Adipocyte (in vitro differentiated cells): ENCODE results near the gene ZNF296.
"Not testable (repeated sequence)": the region's sequence is repeated elsewhere in the genome, so short reads cannot be mapped to it uniquely, and the experiment has no call there.

Source experiments
- DNase-seq: peaks from one replicate; pipeline ENCODE4 v3.0.0-alpha.2; 2015; ENCODE audit warnings: low read depth
- H3K27me3 ChIP-seq: replicated peaks from 2 replicates; pipeline ENCODE4 v1.7.0; 2013; ENCODE audit warnings: mild to moderate bottlenecking, low read length, moderate library complexity; ENCODE audit not compliant: control insufficient read depth, insufficient read depth
- H3K36me3 ChIP-seq: 2 replicates; pipeline ENCODE4 v1.7.0; 2013; ENCODE audit warnings: low read length, mild to moderate bottlenecking, moderate library complexity; ENCODE audit not compliant: control insufficient read depth, insufficient read depth, severe bottlenecking
- H3K4me1 ChIP-seq: 2 replicates; pipeline ENCODE4 v1.7.0; 2013; ENCODE audit warnings: mild to moderate bottlenecking, low read length, moderate library complexity; ENCODE audit not compliant: control insufficient read depth, insufficient read depth
- H3K4me3 ChIP-seq: 2 replicates; pipeline ENCODE4 v1.7.0; 2013; ENCODE audit warnings: mild to moderate bottlenecking, low read length, moderate library complexity
- H3K9ac ChIP-seq: 2 replicates; pipeline ENCODE4 v1.7.0; 2013; ENCODE audit warnings: mild to moderate bottlenecking, low read length, moderate library complexity
- H3K9me3 ChIP-seq: 2 replicates; pipeline ENCODE4 v1.7.0; 2013; ENCODE audit warnings: mild to moderate bottlenecking, low read length, moderate library complexity; ENCODE audit not compliant: control insufficient read depth

The ZNF296 gene

DNA sequence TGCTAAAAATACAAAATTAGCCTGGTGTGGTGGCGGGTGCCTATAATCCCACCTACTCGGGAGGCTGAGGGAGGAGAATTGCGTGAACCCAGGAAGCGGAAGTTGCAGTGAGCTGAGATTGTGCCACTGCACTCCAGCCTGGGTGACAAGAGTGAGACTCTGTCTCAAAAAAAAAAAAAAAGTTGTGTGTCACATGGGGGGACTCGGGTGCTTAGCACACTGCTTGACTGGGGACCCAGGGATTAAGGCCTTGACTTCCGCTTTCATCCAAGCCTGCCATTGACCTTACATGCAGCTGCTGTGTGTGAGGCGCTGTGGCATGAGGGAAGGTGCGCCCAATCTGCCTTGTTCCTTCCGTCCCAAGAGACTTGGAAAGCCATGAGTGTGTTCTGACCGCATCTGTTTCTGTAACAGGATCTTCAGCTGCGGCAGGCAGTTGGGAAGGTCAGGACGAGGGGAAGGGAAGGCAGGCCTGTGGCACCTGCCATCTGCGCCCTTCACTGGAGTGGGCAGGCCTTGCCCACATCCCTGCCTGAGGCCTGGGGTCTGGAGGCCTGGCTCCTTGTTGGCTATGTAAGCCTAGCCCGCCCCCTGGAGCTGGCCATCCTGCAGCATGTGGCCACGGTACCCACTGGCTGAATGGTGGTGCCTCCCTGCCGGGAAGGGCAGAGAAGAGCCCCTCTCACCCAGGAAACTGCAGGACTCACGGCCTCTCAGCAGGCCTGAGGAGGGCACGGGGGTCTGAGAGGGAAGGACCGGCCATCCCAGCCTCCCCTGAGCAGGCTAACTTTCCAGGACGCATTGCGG lies 39.7 kb upstream of the ZNF296 start:
- Histone ChIP-seq H3K9me3 (no peaks in the 10 kb centered on the region), H3K9ac (no peak overlapping the region), H3K36me3 (no peaks in the 10 kb centered on the region), H3K4me3 (no peak overlapping the region), H3K4me1 (no peaks in the 10 kb centered on the region), H3K27me3 (no peaks in the 10 kb centered on the region)
- DNase-seq = no peak

DNA sequence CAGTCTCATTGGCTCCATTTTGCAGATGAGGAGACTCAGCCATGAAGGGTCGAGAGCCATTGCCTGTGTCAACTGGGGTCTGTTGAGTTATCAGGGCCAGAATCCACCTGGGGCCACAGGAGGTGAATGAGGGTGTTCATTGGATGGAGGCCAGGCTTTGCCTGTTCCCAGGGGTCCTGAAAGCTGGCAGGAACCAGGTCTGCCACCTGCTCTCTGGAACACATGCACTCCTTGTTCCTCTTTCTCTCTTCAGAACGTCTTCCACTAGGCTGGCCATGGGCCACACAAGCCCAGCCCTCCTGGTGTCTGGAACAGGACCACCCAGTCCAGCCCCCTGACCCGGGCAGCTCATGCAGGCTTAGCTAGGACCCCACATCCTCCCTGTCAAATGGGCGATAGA lies 37.8 kb upstream of the ZNF296 start:
- no peak overlapping the region for H3K9ac ChIP-seq
- no peaks in the 10 kb centered on the region for H3K27me3 ChIP-seq
- DNase-seq = no peak

DNA sequence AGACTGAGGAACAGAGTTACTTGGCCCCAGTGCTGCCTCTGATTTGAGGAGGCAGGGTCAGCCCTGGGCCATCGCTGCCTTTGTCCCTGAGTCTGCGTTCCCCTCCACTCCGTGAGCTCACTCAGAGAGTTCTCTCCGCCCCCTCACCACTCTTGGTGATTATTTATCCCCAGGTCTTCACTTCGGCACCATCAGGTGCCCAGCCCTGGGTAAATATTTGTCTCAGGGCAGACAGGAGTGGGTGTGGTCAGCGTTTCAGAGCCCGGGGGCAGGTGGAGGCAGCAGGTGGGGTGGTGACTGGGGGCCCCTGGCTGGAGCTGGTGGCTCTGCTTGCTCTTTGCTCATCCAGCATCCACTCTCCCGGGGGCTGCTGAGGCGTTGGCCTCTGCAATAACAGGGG lies 37.4 kb upstream of the ZNF296 start:
- no peak for DNase-seq

More for the DNA sequence above, 37.8 kb upstream of the ZNF296 start:
- Histone ChIP-seq H3K36me3 (no peaks in the 10 kb centered on the region), H3K4me3 (no peak overlapping the region), H3K4me1 (no peaks in the 10 kb centered on the region), H3K9me3 (no peaks in the 10 kb centered on the region)

DNA sequence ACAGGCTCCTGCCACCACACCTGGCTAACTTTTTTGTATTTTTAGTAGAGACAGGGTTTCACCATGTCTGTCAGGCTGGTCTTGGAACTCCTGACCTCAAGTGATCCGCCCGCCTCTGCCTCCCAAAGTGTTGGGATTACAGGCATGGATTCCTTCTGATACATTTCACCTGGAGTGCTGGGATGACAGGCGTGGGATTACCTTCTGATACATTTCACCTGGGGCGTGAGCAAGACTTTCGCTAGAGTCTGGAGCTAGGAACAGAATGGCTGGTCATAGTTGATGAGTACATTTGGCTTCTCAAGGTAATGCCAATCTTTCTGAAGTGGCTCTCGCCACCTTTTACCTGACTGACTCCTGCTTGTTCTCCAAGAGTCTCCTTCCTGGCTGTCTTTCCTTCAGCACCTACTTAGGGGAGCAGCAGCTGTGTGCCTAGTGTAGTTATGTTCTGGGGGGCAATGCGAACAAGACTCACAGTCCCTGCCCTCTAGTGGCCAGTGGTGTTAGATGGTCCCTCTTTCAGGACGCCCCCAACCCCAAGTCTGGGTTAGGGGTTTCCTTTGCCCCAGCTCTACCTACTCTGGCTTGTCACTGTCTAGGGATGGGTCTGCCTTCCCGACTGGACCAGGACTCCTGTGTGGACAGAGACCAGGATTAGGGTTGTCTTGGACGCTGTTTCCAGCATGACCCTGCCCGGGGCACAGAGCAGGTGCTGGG lies 36.0 kb upstream of the ZNF296 start:
- Histone ChIP-seq H3K27me3 (no peaks in the 10 kb centered on the region), H3K4me1 (no peaks in the 10 kb centered on the region), H3K9ac (no peak overlapping the region), H3K4me3 (no peak overlapping the region), H3K36me3 (no peaks in the 10 kb centered on the region), H3K9me3 (no peaks in the 10 kb centered on the region)
- DNase-seq = no peak

More for the DNA sequence above, 37.4 kb upstream of the ZNF296 start:
- H3K27me3 ChIP-seq = no peaks in the 10 kb centered on the region
- H3K4me3 ChIP-seq = no peak overlapping the region
- H3K36me3 ChIP-seq = no peaks in the 10 kb centered on the region
- no peak overlapping the region for H3K9ac ChIP-seq
- H3K9me3 ChIP-seq = no peaks in the 10 kb centered on the region
- no peaks in the 10 kb centered on the region for H3K4me1 ChIP-seq

DNA sequence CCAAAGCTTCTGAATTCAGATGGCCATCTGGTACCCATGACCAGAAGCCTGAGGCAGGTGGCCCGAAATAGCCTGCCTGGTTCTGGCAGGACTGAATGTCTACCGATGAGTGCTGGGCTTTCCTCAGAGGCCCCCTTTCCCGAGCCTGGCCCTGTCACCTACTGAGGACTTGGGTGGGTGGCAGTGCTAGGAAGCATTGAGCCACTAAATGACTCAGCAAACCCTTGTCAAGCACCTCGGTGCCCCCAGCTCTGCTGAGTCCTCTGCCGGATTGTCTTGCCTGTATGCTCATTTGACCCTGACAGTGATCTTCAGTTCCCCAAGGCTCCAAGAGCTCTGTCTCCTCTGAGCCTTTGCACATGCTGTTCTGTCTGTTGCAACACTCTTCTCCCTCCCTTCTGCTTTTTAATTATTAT lies 34.6 kb upstream of the ZNF296 start:
- DNase-seq = no peak

DNA sequence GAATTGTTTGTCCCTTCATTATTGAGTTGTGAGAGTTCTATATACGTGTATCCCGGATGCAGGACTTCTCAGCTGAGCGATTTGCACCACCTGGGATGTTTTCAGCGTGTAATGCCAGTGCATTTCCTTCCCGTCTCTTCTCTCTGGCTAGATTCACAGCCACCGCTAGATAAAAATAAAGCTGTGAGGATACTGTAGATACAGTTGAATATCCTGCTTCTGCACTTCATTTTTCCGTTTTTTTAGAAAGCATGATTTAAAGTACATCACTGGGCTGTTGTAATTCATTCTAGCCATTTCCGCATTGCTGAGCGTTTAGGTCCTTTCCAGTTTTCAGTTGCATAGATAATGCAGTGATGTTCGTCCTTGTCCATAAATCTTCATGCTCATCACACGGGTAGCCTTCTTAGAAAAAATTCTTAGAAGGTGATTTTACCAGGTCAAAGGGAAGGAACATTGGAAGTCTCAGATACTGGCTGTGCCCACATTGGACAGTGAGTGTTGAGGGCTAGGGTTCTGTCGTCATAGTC lies 31.4 kb upstream of the ZNF296 start:
- no peak for DNase-seq
- H3K4me3 ChIP-seq = no peak overlapping the region
- no peaks in the 10 kb centered on the region for H3K36me3 ChIP-seq
- H3K27me3 ChIP-seq = no peaks in the 10 kb centered on the region
- H3K4me1 ChIP-seq = no peaks in the 10 kb centered on the region
- H3K9me3 ChIP-seq = no peaks in the 10 kb centered on the region
- H3K9ac ChIP-seq = no peak overlapping the region

More for the DNA sequence above, 34.6 kb upstream of the ZNF296 start:
- no peak overlapping the region for H3K9ac ChIP-seq
- no peaks in the 10 kb centered on the region for H3K27me3 ChIP-seq
- H3K4me3 ChIP-seq = no peak overlapping the region
- H3K36me3 ChIP-seq = no peaks in the 10 kb centered on the region
- no peaks in the 10 kb centered on the region for H3K9me3 ChIP-seq
- no peaks in the 10 kb centered on the region for H3K4me1 ChIP-seq

DNA sequence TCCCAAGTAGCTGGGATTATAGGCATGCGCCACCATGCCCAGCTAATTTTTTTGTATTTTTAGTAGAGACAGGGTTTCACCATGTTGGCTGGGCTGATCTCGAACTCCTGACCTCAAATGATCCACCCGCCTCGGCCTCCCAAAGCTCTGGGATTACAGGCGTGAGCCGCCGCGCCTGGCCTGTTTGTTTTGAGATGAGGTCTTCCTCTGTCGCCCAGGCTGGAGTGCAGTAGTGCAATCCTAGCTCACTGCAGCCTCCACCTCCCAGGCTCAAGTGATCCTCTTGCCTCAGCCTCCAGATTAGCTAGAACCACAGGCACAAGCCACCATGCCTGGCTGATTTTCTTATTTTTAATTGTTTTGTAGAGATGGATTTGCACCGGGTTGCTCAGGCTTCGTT lies 30.1 kb upstream of the ZNF296 start:
- DNase-seq, H3K36me3 ChIP-seq, H3K4me1 ChIP-seq, H3K27me3 ChIP-seq, H3K9ac ChIP-seq, H3K4me3 ChIP-seq, H3K9me3 ChIP-seq: not testable (repeated sequence)

DNA sequence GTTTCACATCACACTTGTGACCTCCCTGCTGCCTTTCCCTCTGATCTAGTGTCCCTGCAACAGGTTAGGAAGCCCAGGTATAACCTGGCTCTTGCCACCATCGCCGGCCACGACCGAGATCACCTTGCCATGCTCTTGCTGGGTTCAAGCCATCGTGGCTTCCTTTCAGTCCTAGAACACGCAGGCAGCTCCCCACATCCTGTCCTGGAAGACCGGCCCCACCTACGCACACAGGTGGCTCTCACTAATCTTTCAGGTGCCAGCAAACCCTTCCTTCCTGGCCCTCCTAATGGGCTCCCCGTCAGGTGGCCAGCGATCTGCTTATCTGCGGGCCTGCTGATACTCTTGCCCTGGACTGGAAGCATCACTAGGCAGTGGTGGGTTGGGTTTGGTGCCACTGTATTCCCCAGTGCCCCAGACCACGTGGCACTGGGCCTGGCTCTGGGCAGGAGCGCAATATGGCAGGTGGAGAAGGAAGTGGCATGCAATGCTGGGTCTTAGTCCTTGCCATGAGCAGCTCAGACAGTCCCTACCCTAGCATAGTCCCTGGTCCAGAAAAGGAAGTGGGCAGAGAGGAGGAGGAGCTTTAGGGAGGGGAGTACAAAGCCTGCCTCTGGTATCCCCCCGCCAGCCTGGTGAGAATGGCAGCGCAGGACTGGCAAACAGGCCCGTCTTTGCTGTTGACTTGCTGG lies 28.5 kb upstream of the ZNF296 start:
- Histone ChIP-seq H3K36me3 (no peaks in the 10 kb centered on the region), H3K27me3 (no peaks in the 10 kb centered on the region), H3K4me1 (peaks cover 10% of the 10 kb centered on the region), H3K4me3 (no peak overlapping the region), H3K9ac (no peak overlapping the region), H3K9me3 (no peaks in the 10 kb centered on the region)
- no peak for DNase-seq

DNA sequence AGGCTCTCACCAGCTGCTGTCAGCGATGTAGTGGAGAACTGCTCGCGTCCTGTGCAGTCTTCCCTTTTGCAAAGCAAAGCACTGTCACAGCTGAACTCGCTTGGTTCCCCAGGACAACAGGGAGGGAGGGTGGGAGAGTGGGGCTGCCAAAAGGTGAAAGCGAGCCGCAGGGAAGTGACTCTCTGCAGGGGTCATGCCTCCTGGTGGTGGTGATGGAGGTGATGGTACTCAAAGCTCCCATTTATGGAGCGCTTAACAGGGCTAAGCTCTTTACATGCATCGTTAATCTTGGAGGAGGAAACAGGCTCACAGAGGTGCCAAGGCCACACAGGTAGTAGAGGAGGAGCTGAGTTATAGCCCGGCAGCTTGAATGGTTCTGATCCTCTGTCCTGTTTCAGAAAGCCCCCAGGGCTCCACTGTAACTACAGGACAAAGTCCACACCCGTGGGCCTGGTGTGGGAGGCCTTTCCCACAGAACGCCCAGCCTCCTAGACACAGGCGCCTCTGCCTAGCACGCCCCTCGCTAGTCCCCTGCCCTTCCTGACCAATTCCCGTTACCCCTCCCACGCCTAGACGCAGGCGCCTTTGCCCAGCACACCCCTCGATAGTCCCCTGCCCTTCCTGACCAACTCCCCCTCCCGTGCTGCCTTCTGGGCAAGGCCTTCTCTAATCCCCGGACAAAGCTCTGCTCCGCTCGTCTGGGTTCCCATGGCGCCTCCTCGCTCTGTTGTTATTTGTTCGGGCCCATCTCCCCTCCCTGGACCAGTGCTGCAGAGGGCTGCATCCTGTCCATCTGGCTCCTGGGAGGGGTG lies 27.4 kb upstream of the ZNF296 start:
- Histone ChIP-seq H3K36me3 (no peaks in the 10 kb centered on the region), H3K4me1 (peaks cover 21% of the 10 kb centered on the region), H3K9ac (no peak overlapping the region), H3K4me3 (no peak overlapping the region), H3K27me3 (no peaks in the 10 kb centered on the region), H3K9me3 (no peaks in the 10 kb centered on the region)
- no peak for DNase-seq

DNA sequence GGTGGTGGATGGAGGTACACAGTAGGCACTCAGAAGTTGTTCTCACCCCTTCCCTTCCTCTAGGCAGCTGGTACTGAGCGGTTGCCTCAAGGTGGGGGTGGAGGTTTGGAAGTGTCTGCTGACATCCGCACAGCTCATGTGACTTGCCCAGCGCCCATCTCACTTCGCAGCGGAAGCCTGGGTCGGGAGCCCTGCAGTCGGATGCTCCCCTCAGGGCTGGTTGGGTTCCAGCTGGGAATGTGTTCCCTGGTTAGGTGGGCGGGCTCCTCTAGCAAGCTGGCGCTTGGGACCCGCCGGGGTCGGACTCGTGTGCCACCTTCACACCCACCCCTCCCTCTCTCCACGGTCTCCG lies 26.9 kb upstream of the ZNF296 start:
- Histone ChIP-seq H3K4me1 (peaks cover 27% of the 10 kb centered on the region), H3K36me3 (no peaks in the 10 kb centered on the region), H3K9ac (no peak overlapping the region), H3K27me3 (no peaks in the 10 kb centered on the region), H3K9me3 (no peaks in the 10 kb centered on the region), H3K4me3 (no peak overlapping the region)
- no peak for DNase-seq
